ENCODE measurements around the gene ZNF414.

DNA sequence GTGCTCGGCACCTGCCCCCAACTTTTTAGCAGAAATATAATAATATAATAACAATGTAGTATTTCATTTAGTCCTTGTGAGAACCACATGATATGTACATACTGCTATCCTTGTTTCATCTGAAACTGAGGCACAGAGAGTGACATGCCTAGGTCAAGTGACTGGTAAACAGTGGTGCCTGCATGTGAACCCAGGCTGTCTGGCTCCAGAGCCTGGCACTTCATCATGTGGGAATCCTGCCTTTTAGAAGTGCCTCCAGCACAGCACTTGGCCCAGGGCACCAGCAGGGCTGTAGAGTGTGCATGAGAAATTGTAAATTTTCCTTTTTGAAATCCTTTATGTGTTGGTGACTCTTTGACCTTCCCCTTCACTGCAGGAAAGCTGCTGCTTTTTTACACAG lies 39.0 kb downstream of the ZNF414 start:
- TF ChIP-seq, protein P1, sequence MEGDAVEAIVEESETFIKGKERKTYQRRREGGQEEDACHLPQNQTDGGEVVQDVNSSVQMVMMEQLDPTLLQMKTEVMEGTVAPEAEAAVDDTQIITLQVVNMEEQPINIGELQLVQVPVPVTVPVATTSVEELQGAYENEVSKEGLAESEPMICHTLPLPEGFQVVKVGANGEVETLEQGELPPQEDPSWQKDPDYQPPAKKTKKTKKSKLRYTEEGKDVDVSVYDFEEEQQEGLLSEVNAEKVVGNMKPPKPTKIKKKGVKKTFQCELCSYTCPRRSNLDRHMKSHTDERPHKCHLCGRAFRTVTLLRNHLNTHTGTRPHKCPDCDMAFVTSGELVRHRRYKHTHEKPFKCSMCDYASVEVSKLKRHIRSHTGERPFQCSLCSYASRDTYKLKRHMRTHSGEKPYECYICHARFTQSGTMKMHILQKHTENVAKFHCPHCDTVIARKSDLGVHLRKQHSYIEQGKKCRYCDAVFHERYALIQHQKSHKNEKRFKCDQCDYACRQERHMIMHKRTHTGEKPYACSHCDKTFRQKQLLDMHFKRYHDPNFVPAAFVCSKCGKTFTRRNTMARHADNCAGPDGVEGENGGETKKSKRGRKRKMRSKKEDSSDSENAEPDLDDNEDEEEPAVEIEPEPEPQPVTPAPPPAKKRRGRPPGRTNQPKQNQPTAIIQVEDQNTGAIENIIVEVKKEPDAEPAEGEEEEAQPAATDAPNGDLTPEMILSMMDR (IDR thresholded peaks at IDR 0.05) = no peak
- no peak for TF ChIP-seq POLR2A (IDR thresholded peaks at IDR 0.05)
